Measurements from ENCODE around the gene MBD3L1. TPM values are rescaled to one million over a fixed set of nuclear protein-coding genes. Genes with fewer than 3 reads are reported as not detected.

Gene MBD3L1
- total and polyA plus RNA-seq, 9 of the 15 experiments (the other 6 are each of a cell fraction or from before 2014, with no cell fraction given), result not detected

DNA sequence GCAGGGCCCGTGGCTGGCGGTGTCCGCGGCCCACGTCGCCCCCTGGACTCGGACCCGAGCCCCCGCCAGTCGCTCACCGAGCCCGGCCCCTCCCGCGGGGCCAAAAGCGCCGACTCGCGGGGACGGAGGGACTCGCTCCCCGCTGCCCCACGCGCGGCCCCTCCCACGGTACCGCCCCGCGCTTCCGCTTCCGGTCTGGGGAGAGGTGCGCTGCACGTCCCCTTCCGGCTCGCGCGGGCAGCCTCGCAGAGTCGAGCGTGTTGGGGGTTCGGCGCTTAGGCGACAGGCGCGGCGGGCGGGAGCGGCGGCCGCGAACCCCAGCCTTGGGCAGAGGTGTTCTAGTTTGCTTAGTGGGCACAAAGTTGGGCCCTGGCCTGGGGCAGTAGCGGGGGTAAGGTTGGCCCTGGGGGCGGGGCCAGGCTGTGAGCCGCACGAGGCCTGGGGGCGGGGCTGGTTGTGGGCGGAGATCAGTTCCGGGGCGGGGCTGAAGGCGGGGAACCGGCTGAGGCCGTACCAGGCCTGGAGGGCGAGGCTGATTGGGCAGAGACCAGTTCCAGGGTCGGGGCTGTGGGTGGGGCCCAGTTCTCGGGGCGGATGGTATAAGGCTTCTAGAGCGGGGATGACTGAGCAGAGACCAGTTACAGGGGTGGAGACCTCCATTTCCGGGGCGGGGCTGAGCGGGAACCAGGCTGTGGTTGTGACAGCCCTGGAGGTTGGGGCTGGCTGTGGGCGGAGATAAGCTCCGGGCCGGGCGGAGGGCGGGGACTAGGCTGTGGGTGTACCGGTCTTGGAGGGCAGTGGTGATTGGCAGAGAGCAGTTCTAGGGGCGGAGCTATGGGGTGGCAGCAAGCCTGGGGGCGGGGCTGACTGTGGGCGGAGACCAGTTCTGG is at the start of gene MBD3L1, which contains the start of gene ZNF558 (continued):
- TF ChIP-seq PTTG1 (tag; IDR thresholded peaks at IDR 0.05; ENCODE audit: low read depth) (no peak), HMG20A (CRISPR knock-in tag; conservative IDR thresholded peaks at IDR 0.05) (no peak), NFIC (IDR thresholded peaks at IDR 0.05) (peak; percentile 72), HDGF (IDR thresholded peaks at IDR 0.05) (peak; percentile 74; the same call in 1 of the 2 replicates), PHB (CRISPR knock-in tag; IDR thresholded peaks at IDR 0.05) (no peak), FOSL1 (tag; conservative IDR thresholded peaks at IDR 0.05) (no peak), SMARCE1 (IDR thresholded peaks at IDR 0.05) (no peak), GATAD2A (IDR thresholded peaks at IDR 0.05) (peak; percentile 98), MCM5 (IDR thresholded peaks at IDR 0.05; ENCODE audit: low read depth) (no peak), ZNF140 (CRISPR knock-in tag; IDR thresholded peaks at IDR 0.05) (no peak), JUN (IDR thresholded peaks at IDR 0.05; ENCODE audit: borderline replicate concordance, low read depth, low read length) (no peak), JUN (CRISPR knock-in tag; IDR thresholded peaks at IDR 0.05; ENCODE audit: borderline replicate concordance) (no peak), GATA2 (CRISPR knock-in tag; IDR thresholded peaks at IDR 0.05) (no peak), XRCC4 (IDR thresholded peaks at IDR 0.05; ENCODE audit: extremely low read depth, insufficient read depth, insufficient read length) (no peak), NFXL1 (CRISPR knock-in tag; IDR thresholded peaks at IDR 0.05) (no peak), NFIX (CRISPR knock-in tag; IDR thresholded peaks at IDR 0.05; ENCODE audit: low read depth) (no peak), SRSF7 (optimal IDR thresholded peaks at IDR 0.05; ENCODE audit: low read depth, low read length) (no peak)
- TF ChIP-seq, protein P1, sequence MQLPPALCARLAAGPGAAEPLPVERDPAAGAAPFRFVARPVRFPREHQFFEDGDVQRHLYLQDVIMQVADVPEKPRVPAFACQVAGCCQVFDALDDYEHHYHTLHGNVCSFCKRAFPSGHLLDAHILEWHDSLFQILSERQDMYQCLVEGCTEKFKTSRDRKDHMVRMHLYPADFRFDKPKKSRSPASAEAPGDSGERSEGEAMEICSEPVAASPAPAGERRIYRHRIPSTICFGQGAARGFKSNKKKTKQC (CRISPR knock-in tag; IDR thresholded peaks at IDR 0.05), result peak; percentile 72
- TF ChIP-seq, protein P2, sequence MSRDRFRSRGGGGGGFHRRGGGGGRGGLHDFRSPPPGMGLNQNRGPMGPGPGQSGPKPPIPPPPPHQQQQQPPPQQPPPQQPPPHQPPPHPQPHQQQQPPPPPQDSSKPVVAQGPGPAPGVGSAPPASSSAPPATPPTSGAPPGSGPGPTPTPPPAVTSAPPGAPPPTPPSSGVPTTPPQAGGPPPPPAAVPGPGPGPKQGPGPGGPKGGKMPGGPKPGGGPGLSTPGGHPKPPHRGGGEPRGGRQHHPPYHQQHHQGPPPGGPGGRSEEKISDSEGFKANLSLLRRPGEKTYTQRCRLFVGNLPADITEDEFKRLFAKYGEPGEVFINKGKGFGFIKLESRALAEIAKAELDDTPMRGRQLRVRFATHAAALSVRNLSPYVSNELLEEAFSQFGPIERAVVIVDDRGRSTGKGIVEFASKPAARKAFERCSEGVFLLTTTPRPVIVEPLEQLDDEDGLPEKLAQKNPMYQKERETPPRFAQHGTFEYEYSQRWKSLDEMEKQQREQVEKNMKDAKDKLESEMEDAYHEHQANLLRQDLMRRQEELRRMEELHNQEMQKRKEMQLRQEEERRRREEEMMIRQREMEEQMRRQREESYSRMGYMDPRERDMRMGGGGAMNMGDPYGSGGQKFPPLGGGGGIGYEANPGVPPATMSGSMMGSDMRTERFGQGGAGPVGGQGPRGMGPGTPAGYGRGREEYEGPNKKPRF (IDR thresholded peaks at IDR 0.05; ENCODE audit: low read depth, low read length), result no peak
- TF ChIP-seq, protein P3, sequence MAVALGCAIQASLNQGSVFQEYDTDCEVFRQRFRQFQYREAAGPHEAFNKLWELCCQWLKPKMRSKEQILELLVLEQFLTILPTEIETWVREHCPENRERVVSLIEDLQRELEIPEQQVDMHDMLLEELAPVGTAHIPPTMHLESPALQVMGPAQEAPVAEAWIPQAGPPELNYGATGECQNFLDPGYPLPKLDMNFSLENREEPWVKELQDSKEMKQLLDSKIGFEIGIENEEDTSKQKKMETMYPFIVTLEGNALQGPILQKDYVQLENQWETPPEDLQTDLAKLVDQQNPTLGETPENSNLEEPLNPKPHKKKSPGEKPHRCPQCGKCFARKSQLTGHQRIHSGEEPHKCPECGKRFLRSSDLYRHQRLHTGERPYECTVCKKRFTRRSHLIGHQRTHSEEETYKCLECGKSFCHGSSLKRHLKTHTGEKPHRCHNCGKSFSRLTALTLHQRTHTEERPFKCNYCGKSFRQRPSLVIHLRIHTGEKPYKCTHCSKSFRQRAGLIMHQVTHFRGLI (CRISPR knock-in tag; IDR thresholded peaks at IDR 0.05), result no peak
- TF ChIP-seq, protein P4, sequence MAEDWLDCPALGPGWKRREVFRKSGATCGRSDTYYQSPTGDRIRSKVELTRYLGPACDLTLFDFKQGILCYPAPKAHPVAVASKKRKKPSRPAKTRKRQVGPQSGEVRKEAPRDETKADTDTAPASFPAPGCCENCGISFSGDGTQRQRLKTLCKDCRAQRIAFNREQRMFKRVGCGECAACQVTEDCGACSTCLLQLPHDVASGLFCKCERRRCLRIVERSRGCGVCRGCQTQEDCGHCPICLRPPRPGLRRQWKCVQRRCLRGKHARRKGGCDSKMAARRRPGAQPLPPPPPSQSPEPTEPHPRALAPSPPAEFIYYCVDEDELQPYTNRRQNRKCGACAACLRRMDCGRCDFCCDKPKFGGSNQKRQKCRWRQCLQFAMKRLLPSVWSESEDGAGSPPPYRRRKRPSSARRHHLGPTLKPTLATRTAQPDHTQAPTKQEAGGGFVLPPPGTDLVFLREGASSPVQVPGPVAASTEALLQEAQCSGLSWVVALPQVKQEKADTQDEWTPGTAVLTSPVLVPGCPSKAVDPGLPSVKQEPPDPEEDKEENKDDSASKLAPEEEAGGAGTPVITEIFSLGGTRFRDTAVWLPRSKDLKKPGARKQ (CRISPR knock-in tag; IDR thresholded peaks at IDR 0.05), result no peak
- TF ChIP-seq, protein P5, sequence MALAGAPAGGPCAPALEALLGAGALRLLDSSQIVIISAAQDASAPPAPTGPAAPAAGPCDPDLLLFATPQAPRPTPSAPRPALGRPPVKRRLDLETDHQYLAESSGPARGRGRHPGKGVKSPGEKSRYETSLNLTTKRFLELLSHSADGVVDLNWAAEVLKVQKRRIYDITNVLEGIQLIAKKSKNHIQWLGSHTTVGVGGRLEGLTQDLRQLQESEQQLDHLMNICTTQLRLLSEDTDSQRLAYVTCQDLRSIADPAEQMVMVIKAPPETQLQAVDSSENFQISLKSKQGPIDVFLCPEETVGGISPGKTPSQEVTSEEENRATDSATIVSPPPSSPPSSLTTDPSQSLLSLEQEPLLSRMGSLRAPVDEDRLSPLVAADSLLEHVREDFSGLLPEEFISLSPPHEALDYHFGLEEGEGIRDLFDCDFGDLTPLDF (CRISPR knock-in tag; IDR thresholded peaks at IDR 0.05), result 0 out of 2 replicates have a peak, but pooled peaks have one; percentile 44
